NK-92 treated with Interleukin-12 subunit alpha and Interleukin-12 subunit beta, amount 100 ng/mL, for 24 hours (cell line): Measurements from ENCODE around the gene TECR.
"Not testable (repeated sequence)": the region's sequence is repeated elsewhere in the genome, so short reads cannot be mapped to it uniquely, and the experiment has no call there.

ENCODE experiments used
- DNase-seq: peaks from one replicate; lab custom pipeline; 2025; lab: John Stamatoyannopoulos, UW

The TECR gene, protein sequence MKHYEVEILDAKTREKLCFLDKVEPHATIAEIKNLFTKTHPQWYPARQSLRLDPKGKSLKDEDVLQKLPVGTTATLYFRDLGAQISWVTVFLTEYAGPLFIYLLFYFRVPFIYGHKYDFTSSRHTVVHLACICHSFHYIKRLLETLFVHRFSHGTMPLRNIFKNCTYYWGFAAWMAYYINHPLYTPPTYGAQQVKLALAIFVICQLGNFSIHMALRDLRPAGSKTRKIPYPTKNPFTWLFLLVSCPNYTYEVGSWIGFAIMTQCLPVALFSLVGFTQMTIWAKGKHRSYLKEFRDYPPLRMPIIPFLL

DNA sequence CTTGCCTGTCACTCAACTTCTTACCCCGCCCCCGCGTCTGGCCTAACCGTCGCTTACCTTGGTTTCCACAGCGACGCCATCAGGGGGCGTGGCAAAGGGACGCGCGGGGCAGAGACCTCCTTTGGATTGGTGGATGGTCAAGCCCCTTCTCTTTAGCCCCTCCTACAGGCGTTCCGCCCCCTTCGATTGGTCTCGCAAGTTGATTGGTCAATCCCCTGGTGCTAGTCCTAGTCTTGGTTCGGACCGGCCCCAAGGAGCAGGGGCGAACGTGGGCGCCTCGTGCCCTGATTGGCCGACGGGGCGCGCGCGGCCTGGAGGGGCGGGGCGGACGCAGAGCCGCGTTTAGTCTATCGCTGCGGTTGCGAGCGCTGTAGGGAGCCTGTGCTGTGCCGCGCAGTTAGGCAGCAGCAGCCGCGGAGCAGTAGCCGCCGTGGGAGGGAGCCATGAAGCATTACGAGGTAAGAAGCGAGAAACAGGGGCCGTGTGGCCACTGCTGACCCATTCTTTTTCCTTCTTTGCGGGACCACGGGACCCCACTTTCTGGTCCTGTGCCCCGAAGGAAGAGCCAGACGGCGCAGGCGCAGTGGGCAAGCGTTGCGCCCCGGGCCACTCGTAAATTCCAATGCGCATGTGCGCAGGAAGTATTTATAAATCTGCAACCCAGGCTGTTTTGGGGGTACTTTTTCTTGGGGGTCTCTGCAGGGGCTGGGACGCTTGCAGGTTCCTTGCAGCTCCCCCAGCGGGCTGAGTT lies at the start of gene TECR:
Gene TECR, plus strand, starts transcription at position 341 of the 751 bp plus-strand sequence. Its CDS starts 103 bp downstream, at position 444.
- DNase-seq: peak; percentile 100

DNA sequence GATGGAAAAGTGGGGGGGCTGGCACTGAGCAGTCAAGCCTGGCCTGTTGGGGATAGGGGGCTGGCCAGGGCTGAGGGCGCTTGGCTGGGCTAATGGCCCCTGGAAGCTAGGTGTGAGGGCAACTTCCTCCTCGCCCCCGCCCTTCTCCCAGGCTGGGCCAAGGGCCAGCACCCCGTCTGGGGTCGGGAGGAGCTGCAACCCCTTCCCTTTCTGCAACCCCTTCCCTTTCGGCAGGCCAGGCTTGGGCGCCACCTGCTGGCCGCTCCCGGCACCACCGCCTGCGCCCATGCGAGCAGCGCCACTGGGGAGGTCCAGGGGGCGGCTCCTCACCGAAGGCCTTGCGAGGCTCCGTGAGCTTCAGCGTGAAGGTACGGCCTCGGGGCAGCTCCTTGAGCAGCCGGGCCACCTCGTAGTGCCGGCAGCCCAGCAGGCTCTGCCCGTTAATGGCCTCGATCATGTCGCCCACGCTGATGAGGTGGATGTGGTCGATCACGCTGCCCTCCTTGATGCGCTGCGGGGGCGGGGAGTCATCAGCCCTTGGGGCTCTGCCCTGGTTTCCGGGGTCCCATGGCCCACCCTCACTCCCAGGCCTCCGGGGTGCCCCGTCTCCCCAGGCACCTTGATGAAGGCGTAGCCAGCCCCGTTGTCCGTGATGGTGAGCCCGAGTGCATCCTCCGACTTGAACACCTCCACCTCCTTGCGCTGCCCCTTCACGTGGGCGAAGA lies 49.3 kb upstream of the TECR start:
- peak; percentile 41 for DNase-seq

DNA sequence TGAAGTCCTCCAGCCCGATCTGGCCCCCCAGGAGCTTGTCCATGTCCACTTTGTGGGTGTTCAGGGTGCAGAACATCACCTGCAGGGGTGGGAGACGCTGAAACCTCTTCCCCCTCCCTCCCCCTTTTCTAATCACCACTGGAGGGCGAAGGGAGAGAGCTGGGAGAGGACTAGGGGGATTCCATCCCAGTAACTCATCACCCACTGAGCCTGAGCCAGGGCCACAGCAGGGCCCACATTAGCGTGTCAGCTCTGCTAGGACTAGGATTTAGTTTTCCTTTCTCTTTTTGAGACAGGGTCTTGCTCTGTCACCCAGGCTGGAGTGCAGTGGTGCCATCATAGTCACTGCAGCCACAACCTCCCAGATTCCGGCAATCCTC lies 48.7 kb upstream of the TECR start:
- no peak for DNase-seq

DNA sequence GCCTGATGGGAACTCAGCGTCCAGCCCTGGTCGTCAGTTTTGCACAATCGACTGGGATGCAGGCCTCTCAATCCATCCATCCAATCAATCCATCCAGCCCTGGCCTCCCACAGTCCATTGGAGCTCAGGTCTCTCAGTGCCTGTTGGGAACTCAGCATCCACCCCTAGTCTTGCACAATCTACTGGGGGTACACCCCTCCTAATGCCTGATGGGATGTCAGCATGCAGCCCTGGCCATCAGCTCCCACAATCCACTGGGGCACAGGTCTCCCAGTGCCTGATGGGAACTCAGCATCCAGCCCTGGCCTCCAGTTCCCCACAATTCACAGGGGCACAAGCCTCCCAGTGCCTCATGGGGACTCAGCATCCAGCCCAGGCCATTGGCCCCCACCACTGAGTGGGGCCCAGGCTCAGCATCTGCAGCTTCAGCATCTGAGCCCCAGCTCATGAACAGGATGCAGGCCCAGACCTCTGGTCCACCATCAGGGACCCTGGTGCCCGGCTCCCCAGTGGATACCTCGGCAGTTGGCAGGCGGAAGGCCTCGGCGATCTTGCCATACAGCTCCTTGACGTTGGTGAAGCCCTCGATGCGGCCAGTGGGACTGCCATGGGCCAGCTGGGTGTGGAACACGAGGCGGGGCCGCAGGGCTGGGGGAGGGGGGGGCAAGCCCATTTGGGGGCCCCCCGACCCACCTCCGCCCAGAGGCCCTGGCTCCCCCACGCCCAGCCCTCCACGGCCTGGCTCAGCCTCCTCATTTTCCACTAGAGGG lies 47.0 kb upstream of the TECR start:
- no peak for DNase-seq

DNA sequence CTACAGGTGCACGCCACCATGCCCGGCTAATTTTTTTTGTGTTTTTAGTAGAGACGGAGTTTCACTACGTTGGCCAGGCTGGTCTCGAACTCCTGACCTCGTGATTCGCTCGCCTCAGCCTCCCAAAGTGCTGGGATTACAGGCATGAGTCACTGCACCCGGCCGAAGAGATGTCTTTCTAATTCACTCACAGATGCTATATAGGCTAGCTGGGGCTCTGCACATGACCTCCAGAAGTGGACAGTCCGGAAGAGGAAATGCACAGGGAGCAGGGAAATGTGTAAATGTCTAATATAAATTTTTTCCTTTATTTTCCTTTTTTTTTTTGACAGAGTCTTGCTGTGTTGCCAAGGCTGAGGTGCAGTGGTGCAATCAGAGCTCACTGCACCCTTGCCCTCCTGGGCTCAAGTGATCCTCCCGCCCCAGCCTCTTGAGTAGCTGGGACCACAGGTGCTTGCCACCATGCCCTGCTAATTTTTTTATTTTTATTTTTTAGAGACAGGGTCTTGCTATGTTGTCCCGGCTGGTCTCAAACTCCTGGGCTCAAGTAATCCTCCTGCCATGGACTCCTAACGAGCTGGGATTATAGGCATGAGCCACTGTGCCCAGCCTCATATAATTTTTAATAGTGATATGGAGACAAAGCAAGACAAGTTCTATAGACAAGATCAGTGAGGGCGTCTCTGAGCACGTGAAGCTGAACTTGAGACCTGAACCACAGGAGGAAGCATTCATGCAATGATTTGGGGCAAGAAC lies 41.8 kb upstream of the TECR start:
- no peak for DNase-seq

DNA sequence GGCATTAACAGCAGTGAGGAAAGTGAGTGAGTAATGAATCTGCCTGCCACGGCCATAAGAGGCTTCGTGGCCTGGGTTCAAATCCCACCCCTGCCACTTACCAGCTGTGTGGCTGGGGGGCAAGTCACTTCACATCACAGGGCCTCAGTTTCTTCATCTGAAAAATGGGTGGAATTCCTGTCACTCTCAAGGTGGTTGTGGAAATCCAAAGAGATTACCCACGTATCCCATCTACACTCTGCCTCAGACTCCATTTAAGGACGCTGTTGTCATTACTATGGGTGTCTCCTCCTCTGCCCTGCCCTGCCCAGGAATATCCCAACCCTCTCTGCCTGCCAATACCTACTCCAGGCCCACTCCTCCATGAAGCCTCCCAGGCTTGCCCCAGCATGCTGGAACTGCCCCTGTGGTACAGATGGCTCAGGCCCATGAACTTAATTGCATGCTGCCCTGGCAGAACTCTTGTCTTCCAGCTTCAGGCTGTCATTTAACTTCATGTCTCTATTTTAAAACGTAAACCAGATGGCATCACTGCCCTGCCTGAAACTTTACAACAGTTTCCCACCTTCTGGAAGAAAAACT lies 36.5 kb upstream of the TECR start:
- no peak for DNase-seq

DNA sequence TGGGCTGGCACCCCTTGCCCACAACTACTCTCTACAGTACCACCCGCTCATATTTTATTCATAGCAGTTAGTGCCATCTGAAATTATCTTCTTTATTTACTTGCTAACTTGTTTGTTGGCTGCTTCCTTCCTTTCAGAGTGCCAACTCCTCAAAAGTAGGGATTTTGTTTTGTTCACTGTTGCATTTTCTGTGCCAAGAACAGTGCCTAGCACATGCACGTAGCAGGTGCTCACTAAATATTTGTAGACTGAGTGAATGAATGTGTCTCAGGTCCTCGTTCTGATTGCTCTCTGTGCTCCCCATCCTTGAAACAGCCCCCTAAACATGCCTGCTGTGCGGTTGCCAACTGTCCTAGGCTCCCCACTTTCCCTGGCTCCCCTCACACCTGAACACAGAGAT lies 35.0 kb upstream of the TECR start:
- no peak for DNase-seq

DNA sequence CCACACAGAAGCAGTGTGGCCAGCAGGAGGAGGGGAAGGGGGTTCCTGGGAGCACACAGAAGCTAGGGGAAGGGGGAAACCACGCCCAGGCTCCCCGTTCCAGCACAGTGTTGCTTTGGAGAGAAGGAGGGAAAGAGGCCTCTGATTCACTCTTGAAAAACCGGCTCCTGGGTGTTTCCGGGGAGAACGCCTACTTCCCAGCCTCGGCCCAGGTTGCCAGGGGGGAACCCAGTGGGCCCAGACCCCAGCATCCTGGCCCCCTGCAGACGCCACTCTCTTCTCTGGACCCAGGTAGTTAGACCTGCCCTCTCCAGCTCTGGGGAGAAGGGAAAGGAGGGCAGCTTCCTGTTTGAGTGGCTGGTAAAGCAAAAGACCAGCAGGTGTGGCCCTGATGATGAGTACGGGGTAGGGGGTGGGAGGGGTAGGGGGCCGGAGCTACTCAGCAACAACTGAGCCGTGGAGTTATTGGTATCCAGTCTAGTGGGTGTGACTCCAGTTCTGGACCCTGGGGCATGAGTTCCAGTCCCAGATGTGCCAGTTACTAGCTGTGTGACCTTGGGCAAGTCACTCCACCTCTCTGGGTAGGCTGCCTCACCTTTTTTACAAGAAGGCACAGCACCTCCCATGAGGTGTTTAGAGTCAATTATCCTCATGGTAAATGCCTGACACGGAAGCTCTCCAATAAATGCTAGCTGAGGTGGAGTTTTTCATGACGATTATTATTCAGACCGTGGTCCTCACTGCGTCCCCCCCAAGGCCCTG lies 34.3 kb upstream of the TECR start:
- no peak for DNase-seq

DNA sequence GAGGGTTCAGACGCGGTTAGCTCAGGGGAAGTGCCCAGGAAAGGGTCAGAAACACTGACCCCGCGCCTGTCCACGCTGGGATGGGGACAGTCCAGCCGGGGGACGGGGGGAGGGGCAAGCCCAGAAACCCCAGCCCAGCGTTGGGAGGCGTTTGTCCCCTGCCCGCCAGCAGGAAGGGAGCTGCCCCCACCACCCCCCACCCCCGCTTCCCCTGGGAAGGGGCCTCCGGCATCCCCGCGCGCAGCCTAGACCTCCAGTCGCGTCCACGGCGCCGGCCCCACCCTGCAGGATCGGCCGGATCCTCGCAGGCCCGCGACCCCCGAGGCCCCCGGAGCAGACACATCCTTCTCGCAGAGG lies 33.7 kb upstream of the TECR start:
- DNase-seq: no peak

DNA sequence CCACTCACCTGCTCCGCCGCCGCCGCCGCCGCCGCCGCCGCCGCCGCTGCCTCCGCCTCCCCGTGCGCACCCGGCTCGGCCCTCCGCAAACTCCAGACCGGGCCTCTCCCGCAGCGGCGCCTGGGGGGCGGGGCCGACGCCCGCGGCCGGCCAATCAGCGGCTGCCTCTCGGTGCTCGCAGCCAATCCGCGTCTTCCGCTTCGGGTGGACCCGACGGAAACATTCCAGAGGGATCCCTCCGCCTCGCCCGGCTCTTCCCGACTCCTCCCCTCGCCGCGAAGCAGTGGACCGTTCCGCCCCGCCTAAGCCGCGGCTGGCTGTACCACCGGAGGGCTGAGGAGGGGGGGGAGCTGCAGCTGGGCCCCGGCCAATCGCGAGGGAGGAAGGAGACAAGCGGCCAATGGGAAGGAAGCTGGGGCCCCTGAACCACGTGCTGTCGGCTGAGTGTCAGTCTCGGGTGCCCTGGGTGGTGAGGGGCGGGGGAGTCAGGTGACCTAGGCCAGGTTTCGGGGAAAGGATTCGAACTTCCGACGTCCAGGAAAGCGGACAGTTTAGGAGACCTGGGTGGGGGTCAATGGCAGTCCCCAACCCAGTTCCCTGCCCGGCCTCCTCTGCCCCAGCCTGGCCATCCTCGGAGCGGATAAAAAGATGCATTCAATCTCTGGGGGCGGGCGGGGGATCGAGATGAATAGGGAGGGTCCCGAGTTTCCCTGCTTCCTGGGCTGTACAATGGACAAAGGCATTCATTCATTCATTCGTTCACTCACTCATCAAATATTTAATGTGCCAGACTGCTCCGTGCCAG lies 33.2 kb upstream of the TECR start, which contains the start of gene GIPC1:
Gene GIPC1, minus strand, starts transcription at position 99 of the 805 bp plus-strand sequence. CDS start 13,151 bp downstream, outside the sequence.
- DNase-seq: no peak

DNA sequence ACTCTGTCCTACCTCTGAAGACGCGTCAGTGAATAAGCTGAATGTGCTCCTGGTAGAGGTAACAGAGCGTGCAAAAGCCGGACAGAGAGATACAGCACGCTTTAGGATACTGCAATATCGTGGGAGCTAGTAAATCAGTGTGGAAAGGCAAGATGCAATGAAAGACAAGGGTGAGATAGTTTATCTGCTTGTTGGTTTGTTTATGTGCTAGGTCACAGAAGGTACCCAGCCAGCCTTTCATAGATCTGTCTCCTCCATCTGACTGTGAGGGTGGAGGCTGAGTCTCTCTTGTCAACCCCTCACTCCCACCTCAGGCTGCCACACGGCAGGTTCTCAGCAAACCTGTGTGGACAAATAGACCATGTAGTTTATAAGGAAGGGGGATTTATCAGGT lies 32.6 kb upstream of the TECR start:
- no peak for DNase-seq

DNA sequence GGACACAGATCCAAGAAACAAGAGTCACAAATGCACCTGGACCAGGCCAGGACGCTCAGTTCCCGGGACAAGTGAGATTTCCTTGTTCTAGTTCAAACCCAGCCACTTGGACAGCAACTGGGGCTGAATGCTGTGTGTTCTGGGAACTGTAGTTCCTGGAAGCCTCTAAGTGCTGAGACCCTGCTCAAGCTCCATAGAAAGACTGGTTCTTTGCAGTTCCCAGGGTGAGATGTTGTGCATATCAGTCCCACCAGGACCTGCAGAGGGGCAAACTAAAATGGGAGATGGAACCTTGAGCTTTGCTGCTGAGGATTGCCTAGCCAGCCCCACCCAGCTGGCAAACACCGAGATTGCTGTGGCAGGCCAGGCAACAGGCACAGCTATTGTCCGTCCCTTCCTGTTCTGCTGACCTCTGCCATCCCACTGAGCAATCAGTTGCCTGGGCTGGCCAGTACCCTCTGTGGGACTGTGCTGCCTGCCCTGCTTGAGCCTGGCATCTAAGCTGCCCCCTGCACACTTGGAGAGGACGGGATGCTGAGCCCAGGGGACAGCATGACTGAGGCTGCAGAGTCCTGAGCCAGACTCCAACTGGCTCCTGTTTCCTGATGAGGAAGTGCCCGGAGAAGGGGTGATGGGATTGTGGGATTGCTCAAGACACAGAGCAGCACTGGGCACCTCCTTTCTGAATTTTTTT lies 32.0 kb upstream of the TECR start:
- DNase-seq: no peak

DNA sequence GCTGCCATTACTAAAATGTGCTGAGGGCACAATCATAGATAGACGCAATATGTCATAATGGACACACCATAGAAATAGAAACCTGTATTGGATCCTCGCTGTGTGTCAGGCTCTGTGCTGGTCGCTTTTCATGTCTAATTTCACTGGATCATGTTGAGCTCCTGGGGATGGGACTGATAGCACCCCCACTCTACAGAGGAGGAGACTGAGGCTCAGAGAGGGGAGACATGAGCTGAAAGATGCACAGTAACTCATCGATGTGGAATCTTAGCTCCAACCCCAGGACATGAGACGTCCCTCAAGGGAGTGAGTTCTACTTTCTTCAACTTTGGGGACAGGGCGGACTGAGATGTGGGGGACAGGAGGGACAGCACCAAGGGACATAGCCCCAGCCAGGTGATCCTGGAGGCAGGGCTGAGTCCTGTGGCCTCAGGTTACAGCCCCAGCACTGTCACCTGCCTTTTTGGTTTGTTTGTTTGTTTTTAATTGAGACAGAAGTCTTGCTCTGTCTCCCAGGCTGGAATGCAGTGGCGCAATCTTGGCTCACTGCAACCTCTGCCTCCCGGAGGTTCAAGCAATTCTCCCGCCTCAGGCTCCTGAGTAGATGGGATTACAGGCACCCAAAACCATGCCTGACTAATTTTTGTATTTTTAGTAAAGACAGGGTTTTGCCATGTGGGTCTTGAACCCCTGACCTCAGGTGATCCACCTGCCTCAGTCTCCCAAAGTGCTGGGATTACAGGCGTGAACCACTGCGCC lies 26.9 kb upstream of the TECR start:
- DNase-seq: no peak

DNA sequence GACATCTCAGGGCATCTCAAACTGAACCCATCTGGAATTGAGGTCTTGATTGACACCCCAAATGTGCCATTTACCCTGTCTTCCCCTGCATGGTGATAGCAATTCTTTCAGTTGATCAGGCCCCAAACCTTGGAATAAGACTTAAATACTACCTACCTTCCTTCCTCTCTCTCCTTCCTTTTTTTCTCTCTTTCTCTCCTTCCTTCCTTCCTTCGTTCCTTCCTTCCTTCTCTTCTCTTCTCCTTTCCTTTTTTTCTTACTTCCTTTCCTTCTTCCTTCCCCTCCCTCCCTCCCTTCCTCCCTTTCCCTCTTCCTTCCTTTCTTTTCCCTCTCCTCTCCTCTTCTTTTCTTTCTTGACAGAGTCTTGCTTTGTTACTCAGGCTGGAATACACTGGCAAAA lies 26.1 kb upstream of the TECR start:
- DNase-seq: no peak

DNA sequence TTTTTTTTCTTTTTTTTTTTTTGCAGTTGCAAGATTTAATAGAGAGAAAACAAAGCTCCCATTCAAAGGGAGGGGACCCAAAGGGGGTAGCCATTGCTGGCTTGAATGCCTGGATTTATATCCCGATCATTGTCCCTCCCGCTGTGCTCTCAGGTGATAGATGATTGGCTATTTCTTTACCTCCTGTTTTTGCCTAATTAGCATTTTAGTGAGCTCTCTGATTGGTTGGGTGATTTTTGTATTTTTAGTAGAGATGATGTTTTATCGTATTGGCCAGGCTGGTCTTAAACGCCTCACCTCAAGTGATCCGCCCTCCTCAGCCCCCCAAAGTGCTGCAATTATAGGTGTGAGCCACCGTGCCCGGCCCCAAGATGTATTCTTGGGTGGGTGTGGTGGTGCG lies 24.8 kb upstream of the TECR start:
- DNase-seq: not testable (repeated sequence)

DNA sequence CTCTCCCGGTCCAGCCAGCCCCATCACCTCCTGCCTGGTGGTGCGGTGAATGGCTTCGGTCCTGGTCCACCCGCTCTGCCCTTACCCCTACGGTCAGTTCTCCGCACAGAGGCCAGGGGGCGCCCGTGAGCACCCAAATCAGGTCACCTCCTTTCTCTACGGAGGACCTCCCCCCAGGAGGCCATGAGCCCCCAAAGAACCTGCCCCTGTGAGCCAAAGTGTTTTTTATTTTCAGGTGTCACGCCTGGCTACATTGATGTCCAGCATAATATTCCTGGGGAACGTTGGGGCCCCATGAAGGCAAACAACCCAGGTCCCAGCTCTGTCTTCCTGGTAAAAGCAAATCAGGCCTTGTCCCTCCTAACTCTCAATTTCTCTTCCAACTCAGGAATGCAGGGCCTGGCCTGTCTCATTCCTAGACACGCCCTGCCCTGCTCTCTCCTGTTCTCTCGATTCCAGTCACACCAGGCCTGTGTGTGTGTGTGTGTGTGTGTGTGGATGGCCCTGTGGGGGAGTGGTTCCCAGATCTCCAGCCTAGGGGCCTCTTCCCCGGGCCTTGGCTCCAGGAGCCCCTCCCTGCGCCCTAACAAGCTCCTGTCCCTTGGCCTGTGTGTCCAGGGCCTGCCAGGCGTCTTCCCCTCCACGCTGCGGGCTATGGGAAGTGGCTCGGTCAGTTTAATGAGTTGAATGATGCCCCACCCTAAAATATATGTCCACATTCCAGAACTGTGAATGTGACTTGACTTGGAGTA lies 23.7 kb upstream of the TECR start:
- DNase-seq: peak; percentile 32
